ENCODE measurements around the gene GGCX. TPM values are rescaled to one million over a fixed set of nuclear protein-coding genes. Genes with fewer than 3 reads are reported as not detected.

The GGCX gene
- total RNA-seq, result 10 to 100 TPM; 17.8 to 52.7 TPM

DNA sequence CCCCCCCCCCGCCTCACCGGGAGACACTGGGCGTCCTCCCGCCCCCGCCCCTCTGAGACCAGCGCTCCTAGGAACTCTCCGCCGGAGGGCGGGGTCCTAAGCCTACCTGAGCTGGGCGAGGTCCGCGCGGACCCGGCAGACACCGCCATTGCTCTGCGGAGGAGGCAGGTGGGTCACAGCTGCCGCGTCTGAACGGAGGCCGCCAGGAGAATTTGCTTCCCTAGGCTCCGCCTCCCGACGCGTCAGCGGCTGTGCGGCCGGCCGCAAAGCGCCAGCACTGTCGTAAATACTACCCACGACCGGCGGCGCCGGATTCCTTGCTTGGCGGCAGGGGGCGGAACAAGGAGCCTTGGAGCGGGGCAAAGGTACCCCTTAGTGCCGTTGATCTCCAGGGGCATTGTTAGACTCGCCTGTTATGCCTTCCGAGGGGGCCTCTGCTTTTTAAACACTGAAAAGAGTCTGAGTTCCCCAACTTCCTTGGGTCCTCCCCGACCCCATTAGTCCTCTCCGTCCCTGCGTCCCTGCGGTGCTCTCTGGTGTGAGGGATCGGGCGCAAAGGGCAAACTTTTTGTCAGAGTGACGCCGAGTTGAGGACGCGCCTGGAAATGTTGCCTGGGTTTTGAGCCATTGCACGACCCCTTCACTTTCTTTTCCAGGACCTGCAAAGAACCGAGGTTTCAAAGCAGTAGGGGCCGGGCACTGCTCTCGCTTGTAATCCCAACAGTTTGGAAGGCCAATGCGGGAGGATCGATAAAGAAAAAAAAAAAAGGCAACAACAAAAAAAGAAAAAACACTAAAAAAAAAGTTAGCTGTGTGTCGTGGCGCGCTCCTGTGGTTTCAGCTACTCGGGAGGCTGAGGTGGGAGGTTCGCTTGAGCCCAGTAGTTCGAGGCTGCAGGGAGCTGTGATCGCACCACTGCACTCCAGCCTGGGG, at the start of gene GGCX:
Gene GGCX (minus strand): TSS at position 214 of the 933 bp plus-strand sequence. CDS start 65 bp downstream, at position 149.
- no peaks in the 10 kb centered on the region for H3K36me3 ChIP-seq
- TF ChIP-seq POLR2AphosphoS5 (IDR thresholded peaks at IDR 0.05) (peak; percentile 97), POLR2A (IDR thresholded peaks at IDR 0.05) (peak; percentile 80)
- TF ChIP-seq, protein P1, sequence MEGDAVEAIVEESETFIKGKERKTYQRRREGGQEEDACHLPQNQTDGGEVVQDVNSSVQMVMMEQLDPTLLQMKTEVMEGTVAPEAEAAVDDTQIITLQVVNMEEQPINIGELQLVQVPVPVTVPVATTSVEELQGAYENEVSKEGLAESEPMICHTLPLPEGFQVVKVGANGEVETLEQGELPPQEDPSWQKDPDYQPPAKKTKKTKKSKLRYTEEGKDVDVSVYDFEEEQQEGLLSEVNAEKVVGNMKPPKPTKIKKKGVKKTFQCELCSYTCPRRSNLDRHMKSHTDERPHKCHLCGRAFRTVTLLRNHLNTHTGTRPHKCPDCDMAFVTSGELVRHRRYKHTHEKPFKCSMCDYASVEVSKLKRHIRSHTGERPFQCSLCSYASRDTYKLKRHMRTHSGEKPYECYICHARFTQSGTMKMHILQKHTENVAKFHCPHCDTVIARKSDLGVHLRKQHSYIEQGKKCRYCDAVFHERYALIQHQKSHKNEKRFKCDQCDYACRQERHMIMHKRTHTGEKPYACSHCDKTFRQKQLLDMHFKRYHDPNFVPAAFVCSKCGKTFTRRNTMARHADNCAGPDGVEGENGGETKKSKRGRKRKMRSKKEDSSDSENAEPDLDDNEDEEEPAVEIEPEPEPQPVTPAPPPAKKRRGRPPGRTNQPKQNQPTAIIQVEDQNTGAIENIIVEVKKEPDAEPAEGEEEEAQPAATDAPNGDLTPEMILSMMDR (IDR thresholded peaks at IDR 0.05), result peak in 3 of 4 experiments; percentile 46 to 77 (median 54)
- H3K27me3 ChIP-seq (replicated peaks; ENCODE audit: insufficient read depth), result no peaks in the 10 kb centered on the region
- intact Hi-C loops (cut with DNase I), result loop anchor here (5.0 kb wide), 1 partner anchor 36 kb away; the partner anchor contains the start of gene RNF181
- DNase-seq (ENCODE audit: low spot score), result peak; percentile 95
- H3K4me3 ChIP-seq, result peak within 1 kb of the TSS; percentile 69 to 70
- 4% methylated on average over 48 of the region's 64 CpGs for WGBS
- H3K4me1 ChIP-seq (replicated peaks), result peaks cover 3% of the 10 kb centered on the region
- H3K27ac ChIP-seq, result peak within 1 kb of the TSS; percentile 80 to 84
- H3K9me3 ChIP-seq, result no peaks in the 10 kb centered on the region

- intact Hi-C loops (cut with DNase I), result loop anchor here (5.0 kb wide), 1 partner anchor 190 kb away; the partner anchor contains the start of gene SH2D6
- H3K4me3 ChIP-seq, result no peak overlapping the region
- peak overlapping the region; percentile 64 to 90 for H3K27ac ChIP-seq
- peaks cover 23% of the 10 kb centered on the region for H3K4me1 ChIP-seq (replicated peaks)
- no peaks in the 10 kb centered on the region for H3K27me3 ChIP-seq (replicated peaks; ENCODE audit: insufficient read depth)
- TF ChIP-seq POLR2A (IDR thresholded peaks at IDR 0.05) (no peak), POLR2AphosphoS5 (IDR thresholded peaks at IDR 0.05) (peak; percentile 78)
- WGBS, result 69% methylated on average over 9 of the region's 9 CpGs
- H3K9me3 ChIP-seq, result no peaks in the 10 kb centered on the region
- H3K36me3 ChIP-seq, result peaks cover 0 to 4% of the 10 kb centered on the region in 2 donors
- peak; percentile 46 for DNase-seq (ENCODE audit: low spot score)
Observed at GRCh38 chr2:85607268-85608215, 46.2 kb upstream of the GGCX start.

- TF ChIP-seq, protein P1 (IDR thresholded peaks at IDR 0.05), result no peak
- TF ChIP-seq POLR2A (IDR thresholded peaks at IDR 0.05), result no peak
- TF ChIP-seq POLR2AphosphoS5 (IDR thresholded peaks at IDR 0.05), result no peak
- no peak for DNase-seq (ENCODE audit: low spot score)
- WGBS, result 41% methylated on average over 7 of the region's 7 CpGs
- Histone ChIP-seq H3K27me3 (replicated peaks; ENCODE audit: insufficient read depth) (no peaks in the 10 kb centered on the region), H3K27ac (peak overlapping the region; percentile 38 to 90), H3K4me1 (replicated peaks) (peaks cover 23% of the 10 kb centered on the region), H3K9me3 (no peaks in the 10 kb centered on the region), H3K36me3 (peaks cover 0 to 4% of the 10 kb centered on the region in 2 donors), H3K4me3 (no peak overlapping the region)
- intact Hi-C loops (cut with DNase I), result loop anchor here (5.0 kb wide), 1 partner anchor 189 kb away; the partner anchor contains the start of gene SH2D6
Observed at GRCh38 chr2:85606116-85606455, 44.8 kb upstream of the GGCX start.

- Histone ChIP-seq H3K4me1 (replicated peaks) (peaks cover 23% of the 10 kb centered on the region), H3K27me3 (replicated peaks; ENCODE audit: insufficient read depth) (no peaks in the 10 kb centered on the region), H3K36me3 (peaks cover 0 to 4% of the 10 kb centered on the region in 2 donors), H3K9me3 (no peaks in the 10 kb centered on the region), H3K4me3 (no peak overlapping the region), H3K27ac (peak overlapping the region; percentile 38 to 90)
- 22% methylated on average over 4 of the region's 4 CpGs for WGBS
- TF ChIP-seq, protein P1 (IDR thresholded peaks at IDR 0.05), result no peak
- TF ChIP-seq POLR2A (IDR thresholded peaks at IDR 0.05) (no peak), POLR2AphosphoS5 (IDR thresholded peaks at IDR 0.05) (no peak)
- intact Hi-C loops (cut with DNase I), result loop anchor here (5.0 kb wide), 1 partner anchor 188 kb away; the partner anchor contains the start of gene SH2D6
- no peak for DNase-seq (ENCODE audit: low spot score)
Observed at GRCh38 chr2:85605406-85606115, 44.3 kb upstream of the GGCX start.

Measured in prostate gland (tissue), 2 donors.